ENCODE data around the gene MYBPHL.

MYBPHL gene

GRCh38 chr1:109252893-109253802 is 53.7 kb downstream of the MYBPHL start:
- H2AFZ ChIP-seq (ENCODE audit: low read depth): no peak overlapping the region
- H3K79me2 ChIP-seq (ENCODE audit: insufficient read depth, low read depth): no peaks in the 10 kb centered on the region
- TF ChIP-seq, protein P1, sequence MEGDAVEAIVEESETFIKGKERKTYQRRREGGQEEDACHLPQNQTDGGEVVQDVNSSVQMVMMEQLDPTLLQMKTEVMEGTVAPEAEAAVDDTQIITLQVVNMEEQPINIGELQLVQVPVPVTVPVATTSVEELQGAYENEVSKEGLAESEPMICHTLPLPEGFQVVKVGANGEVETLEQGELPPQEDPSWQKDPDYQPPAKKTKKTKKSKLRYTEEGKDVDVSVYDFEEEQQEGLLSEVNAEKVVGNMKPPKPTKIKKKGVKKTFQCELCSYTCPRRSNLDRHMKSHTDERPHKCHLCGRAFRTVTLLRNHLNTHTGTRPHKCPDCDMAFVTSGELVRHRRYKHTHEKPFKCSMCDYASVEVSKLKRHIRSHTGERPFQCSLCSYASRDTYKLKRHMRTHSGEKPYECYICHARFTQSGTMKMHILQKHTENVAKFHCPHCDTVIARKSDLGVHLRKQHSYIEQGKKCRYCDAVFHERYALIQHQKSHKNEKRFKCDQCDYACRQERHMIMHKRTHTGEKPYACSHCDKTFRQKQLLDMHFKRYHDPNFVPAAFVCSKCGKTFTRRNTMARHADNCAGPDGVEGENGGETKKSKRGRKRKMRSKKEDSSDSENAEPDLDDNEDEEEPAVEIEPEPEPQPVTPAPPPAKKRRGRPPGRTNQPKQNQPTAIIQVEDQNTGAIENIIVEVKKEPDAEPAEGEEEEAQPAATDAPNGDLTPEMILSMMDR (conservative IDR thresholded peaks at IDR 0.05; ENCODE audit: low read depth, low read length): no peak
- H3K36me3 ChIP-seq (ENCODE audit: insufficient read depth): no peaks in the 10 kb centered on the region
- no peak overlapping the region for H3K9ac ChIP-seq
- no peak overlapping the region for H3K4me2 ChIP-seq
- H3K27me3 ChIP-seq (ENCODE audit: insufficient read depth, low read depth): no peaks in the 10 kb centered on the region
- H4K20me1 ChIP-seq (ENCODE audit: insufficient read depth): no peaks in the 10 kb centered on the region
- H3K4me3 ChIP-seq (IDR thresholded peaks at IDR 0.05; ENCODE audit: insufficient read depth, low read depth, low read length): no peak overlapping the region
- peaks cover 10% of the 10 kb centered on the region for H3K4me1 ChIP-seq (ENCODE audit: low read depth, poor library complexity, severe bottlenecking)
- H3K27ac ChIP-seq: no peak overlapping the region

DNA sequence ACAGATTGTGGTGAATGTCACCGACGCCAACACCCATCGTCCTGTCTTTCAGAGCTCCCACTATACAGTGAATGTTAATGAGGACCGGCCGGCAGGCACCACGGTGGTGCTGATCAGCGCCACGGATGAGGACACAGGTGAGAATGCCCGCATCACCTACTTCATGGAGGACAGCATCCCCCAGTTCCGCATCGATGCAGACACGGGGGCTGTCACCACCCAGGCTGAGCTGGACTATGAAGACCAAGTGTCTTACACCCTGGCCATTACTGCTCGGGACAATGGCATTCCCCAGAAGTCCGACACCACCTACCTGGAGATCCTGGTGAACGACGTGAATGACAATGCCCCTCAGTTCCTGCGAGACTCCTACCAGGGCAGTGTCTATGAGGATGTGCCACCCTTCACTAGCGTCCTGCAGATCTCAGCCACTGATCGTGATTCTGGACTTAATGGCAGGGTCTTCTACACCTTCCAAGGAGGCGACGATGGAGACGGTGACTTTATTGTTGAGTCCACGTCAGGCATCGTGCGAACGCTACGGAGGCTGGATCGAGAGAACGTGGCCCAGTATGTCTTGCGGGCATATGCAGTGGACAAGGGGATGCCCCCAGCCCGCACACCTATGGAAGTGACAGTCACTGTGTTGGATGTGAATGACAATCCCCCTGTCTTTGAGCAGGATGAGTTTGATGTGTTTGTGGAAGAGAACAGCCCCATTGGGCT is 54.5 kb downstream of the MYBPHL start:
- Histone ChIP-seq H3K9ac (no peak overlapping the region), H3K4me1 (ENCODE audit: low read depth, poor library complexity, severe bottlenecking) (peaks cover 10% of the 10 kb centered on the region), H3K27ac (no peak overlapping the region), H4K20me1 (ENCODE audit: insufficient read depth) (no peaks in the 10 kb centered on the region), H2AFZ (ENCODE audit: low read depth) (no peak overlapping the region), H3K27me3 (ENCODE audit: insufficient read depth, low read depth) (no peaks in the 10 kb centered on the region), H3K79me2 (ENCODE audit: insufficient read depth, low read depth) (no peaks in the 10 kb centered on the region), H3K4me2 (no peak overlapping the region), H3K4me3 (IDR thresholded peaks at IDR 0.05; ENCODE audit: insufficient read depth, low read depth, low read length) (no peak overlapping the region), H3K36me3 (ENCODE audit: insufficient read depth) (no peaks in the 10 kb centered on the region)
- TF ChIP-seq, protein P1 (conservative IDR thresholded peaks at IDR 0.05; ENCODE audit: low read depth, low read length): no peak

DNA sequence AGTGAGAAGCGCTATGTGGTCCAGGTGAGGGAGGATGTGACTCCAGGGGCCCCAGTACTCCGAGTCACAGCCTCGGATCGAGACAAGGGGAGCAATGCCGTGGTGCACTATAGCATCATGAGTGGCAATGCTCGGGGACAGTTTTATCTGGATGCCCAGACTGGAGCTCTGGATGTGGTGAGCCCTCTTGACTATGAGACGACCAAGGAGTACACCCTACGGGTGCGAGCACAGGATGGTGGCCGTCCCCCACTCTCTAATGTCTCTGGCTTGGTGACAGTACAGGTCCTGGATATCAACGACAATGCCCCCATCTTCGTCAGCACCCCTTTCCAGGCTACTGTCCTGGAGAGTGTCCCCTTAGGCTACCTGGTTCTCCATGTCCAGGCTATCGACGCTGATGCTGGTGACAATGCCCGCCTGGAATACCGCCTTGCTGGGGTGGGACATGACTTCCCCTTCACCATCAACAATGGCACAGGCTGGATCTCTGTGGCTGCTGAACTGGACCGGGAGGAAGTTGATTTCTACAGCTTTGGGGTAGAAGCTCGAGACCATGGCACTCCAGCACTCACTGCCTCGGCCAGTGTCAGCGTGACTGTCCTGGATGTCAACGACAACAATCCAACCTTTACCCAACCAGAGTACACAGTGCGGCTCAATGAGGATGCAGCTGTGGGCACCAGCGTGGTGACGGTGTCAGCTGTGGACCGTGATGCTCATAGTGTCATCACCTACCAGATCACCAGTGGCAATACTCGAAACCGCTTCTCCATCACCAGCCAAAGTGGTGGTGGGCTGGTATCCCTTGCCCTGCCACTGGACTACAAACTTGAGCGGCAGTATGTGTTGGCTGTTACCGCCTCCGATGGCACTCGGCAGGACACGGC is 55.3 kb downstream of the MYBPHL start:
- peaks cover 10% of the 10 kb centered on the region for H3K4me1 ChIP-seq (ENCODE audit: low read depth, poor library complexity, severe bottlenecking)
- no peak overlapping the region for H2AFZ ChIP-seq (ENCODE audit: low read depth)
- H3K27ac ChIP-seq: no peak overlapping the region
- no peak overlapping the region for H3K9ac ChIP-seq
- no peaks in the 10 kb centered on the region for H3K79me2 ChIP-seq (ENCODE audit: insufficient read depth, low read depth)
- no peaks in the 10 kb centered on the region for H3K27me3 ChIP-seq (ENCODE audit: insufficient read depth, low read depth)
- H4K20me1 ChIP-seq (ENCODE audit: insufficient read depth): no peaks in the 10 kb centered on the region
- H3K4me3 ChIP-seq (IDR thresholded peaks at IDR 0.05; ENCODE audit: insufficient read depth, low read depth, low read length): no peak overlapping the region
- H3K4me2 ChIP-seq: no peak overlapping the region
- TF ChIP-seq, protein P1 (conservative IDR thresholded peaks at IDR 0.05; ENCODE audit: low read depth, low read length): no peak
- no peaks in the 10 kb centered on the region for H3K36me3 ChIP-seq (ENCODE audit: insufficient read depth)
